ENCODE measurements around the gene MAGI1.
"Not testable (repeated sequence)": the region's sequence is repeated elsewhere in the genome, so short reads cannot be mapped to it uniquely, and the experiment has no call there.

The MAGI1 gene

GRCh38 chr3:66038726-66039589 is at the start of gene MAGI1:
Gene MAGI1 (minus strand): TSS chr3:66038918. CDS start chr3:66038308, 610 bp downstream.
- DNase-seq = no peak

GRCh38 chr3:66083784-66084213 is 45.1 kb upstream of the MAGI1 start:
- no peak for DNase-seq

GRCh38 chr3:66083096-66083678 is 44.5 kb upstream of the MAGI1 start:
- no peak for DNase-seq

- no peak for DNase-seq
Observed at GRCh38 chr3:66082679-66083078, 44.0 kb upstream of the MAGI1 start.

- DNase-seq = no peak
Observed at GRCh38 chr3:66080167-66080566, 41.4 kb upstream of the MAGI1 start.

GRCh38 chr3:66077973-66078372 is 39.3 kb upstream of the MAGI1 start:
- DNase-seq = no peak

- DNase-seq = no peak
Observed at GRCh38 chr3:66076861-66077470, 38.2 kb upstream of the MAGI1 start.

GRCh38 chr3:66075281-66075680 is 36.6 kb upstream of the MAGI1 start:
- DNase-seq = no peak

- DNase-seq = no peak
Observed at GRCh38 chr3:66073464-66074141, 34.9 kb upstream of the MAGI1 start.

- no peak for DNase-seq
Observed at GRCh38 chr3:66068255-66068654, 29.5 kb upstream of the MAGI1 start.

- DNase-seq = no peak
Observed at GRCh38 chr3:66066963-66067617, 28.4 kb upstream of the MAGI1 start.

GRCh38 chr3:66055289-66055688 is 16.6 kb upstream of the MAGI1 start:
- no peak for DNase-seq

- no peak for DNase-seq
Observed at GRCh38 chr3:66053550-66054094, 14.9 kb upstream of the MAGI1 start.

- DNase-seq = no peak
Observed at GRCh38 chr3:66052721-66053549, 14.2 kb upstream of the MAGI1 start.

- no peak for DNase-seq
Observed at GRCh38 chr3:66050821-66051220, 12.1 kb upstream of the MAGI1 start.

GRCh38 chr3:66048051-66048395 is 9.3 kb upstream of the MAGI1 start:
- no peak for DNase-seq

- DNase-seq = no peak
Observed at GRCh38 chr3:66047311-66048050, 8.8 kb upstream of the MAGI1 start.

- not testable (repeated sequence) for DNase-seq
Observed at GRCh38 chr3:66046321-66046720, 7.6 kb upstream of the MAGI1 start.

GRCh38 chr3:66041828-66042227 is 3.1 kb upstream of the MAGI1 start:
- DNase-seq = no peak

- DNase-seq = no peak
Observed at GRCh38 chr3:66041116-66041515, 2.4 kb upstream of the MAGI1 start.

GRCh38 chr3:66039590-66039887 is 821 bp upstream of the MAGI1 start:
- no peak for DNase-seq

All from activated gamma-delta T cell treated with Interleukin-2 at 50 U/mL for 16 hours (primary cell).